Neutrophil (primary cell): Measurements from ENCODE around the gene LYPD6B.

Source experiments
- H3K27ac ChIP-seq: fragments of 200-600 bp; sonication (generic); 2 replicates; pipeline ENCODE4 v1.5.1; 2016; ENCODE audit warnings: mild to moderate bottlenecking, moderate library complexity
- H3K27me3 ChIP-seq: fragments of 200-600 bp; sonication (generic); 2 replicates; pipeline ENCODE4 v1.6.0; 2016; ENCODE audit warnings: mild to moderate bottlenecking
- H3K36me3 ChIP-seq: fragments of 200-600 bp; sonication (generic); 2 replicates; pipeline ENCODE4 v1.5.1; 2017
- H3K4me1 ChIP-seq, 2 experiments: fragments of 200-600 bp in 1 of 2; sonication (generic) in 1 of 2; 1 replicate in 1 of 2; 2 replicates in 1 of 2; pipeline versions ENCODE4 v1.5.1 to v1.6.1; 2013 to 2016; ENCODE audit warnings: low read depth in 1 of 2, low read length in 1 of 2, mild to moderate bottlenecking in 1 of 2, moderate library complexity in 1 of 2; ENCODE audit not compliant: control insufficient read depth in 1 of 2, insufficient read depth in 1 of 2
- H3K4me3 ChIP-seq, 2 experiments: fragments of 200-600 bp in 1 of 2; sonication (generic) in 1 of 2; 1 replicate in 1 of 2; 2 replicates in 1 of 2; pipeline ENCODE4 v1.5.1; 2013 to 2016; ENCODE audit warnings: low read depth in 1 of 2, low read length in 1 of 2, mild to moderate bottlenecking in 1 of 2, moderate library complexity in 1 of 2
- H3K9me3 ChIP-seq: fragments of 200-600 bp; sonication (generic); 2 replicates; pipeline ENCODE4 v1.5.1; 2016
- TF ChIP-seq, protein P1 (sequence below): fragments of 200-600 bp; sonication (generic); IDR thresholded peaks from 2 replicates; pipeline ENCODE4 v1.5.1; 2016; ENCODE audit warnings: antibody characterized with exemption

The LYPD6B gene

DNA sequence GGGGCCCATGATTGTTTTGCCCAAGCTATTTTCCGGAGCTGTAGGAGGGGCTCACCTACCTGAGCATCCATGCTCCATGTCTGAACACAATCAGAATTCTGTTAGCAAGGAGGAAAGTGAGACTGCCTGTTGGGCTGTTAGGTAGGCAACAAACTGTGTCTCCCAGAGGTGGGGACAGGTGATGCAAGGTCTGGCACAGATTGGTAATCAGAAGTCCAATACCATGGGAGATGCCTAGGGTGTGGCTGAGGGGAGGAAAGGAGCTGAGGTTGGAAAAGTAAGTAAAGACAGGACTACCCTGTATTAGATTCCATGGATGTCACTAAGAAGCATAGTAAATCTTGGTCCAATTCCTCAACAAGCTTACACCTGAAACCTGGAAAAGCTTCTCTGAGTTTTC lies 3.0 kb downstream of the LYPD6B start:
- H3K4me3 ChIP-seq, result no peak overlapping the region
- H3K27me3 ChIP-seq, result peaks cover 68% of the 10 kb centered on the region
- peaks cover 9 to 12% of the 10 kb centered on the region in 2 experiments for H3K4me1 ChIP-seq
- no peaks in the 10 kb centered on the region for H3K9me3 ChIP-seq
- H3K27ac ChIP-seq, result no peak overlapping the region
- no peaks in the 10 kb centered on the region for H3K36me3 ChIP-seq
- TF ChIP-seq, protein P1, sequence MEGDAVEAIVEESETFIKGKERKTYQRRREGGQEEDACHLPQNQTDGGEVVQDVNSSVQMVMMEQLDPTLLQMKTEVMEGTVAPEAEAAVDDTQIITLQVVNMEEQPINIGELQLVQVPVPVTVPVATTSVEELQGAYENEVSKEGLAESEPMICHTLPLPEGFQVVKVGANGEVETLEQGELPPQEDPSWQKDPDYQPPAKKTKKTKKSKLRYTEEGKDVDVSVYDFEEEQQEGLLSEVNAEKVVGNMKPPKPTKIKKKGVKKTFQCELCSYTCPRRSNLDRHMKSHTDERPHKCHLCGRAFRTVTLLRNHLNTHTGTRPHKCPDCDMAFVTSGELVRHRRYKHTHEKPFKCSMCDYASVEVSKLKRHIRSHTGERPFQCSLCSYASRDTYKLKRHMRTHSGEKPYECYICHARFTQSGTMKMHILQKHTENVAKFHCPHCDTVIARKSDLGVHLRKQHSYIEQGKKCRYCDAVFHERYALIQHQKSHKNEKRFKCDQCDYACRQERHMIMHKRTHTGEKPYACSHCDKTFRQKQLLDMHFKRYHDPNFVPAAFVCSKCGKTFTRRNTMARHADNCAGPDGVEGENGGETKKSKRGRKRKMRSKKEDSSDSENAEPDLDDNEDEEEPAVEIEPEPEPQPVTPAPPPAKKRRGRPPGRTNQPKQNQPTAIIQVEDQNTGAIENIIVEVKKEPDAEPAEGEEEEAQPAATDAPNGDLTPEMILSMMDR, result no peak

DNA sequence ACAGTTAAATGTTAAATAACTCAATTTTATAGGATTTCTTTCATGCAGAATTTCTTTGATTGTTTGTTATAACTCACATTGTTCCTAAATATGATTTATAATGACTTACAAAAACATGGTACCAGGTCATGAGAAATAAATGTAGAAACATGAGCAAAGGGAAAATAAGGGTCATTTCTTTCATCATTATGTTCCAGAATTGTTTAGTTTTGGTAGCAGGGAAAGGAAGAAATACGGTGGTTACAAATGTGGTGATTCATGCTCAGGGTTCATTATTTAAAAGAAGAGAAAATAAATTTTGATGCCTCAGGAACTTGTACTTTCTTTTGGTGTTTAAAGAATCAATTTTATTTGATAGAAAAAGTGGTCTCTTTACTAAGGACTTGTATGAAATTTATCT lies 4.4 kb downstream of the LYPD6B start:
- Histone ChIP-seq H3K4me1 (peaks cover 9 to 12% of the 10 kb centered on the region in 2 experiments), H3K27me3 (peaks cover 54% of the 10 kb centered on the region), H3K27ac (no peak overlapping the region), H3K36me3 (no peaks in the 10 kb centered on the region), H3K4me3 (no peak overlapping the region), H3K9me3 (no peaks in the 10 kb centered on the region)
- TF ChIP-seq, protein P1, result no peak

DNA sequence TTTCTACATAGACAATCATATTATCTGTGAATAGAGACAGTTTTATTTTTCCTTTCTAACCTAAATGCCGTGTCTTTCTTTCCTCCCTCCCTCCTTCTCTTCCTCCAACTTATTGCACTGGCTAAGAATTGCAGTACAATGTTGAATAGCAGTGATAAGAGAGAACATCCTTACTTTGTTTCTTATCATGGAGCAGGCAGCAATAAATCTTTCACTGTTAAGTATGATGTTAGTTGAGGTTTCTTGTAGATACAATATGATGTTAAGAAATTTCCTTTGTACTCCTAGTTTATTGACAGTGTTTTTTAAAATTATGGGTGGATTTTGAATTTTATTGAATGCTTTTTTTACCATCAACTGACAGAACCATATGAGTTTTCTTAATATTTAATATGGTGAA lies 6.0 kb downstream of the LYPD6B start:
- Histone ChIP-seq H3K9me3 (no peaks in the 10 kb centered on the region), H3K4me3 (no peak overlapping the region), H3K27me3 (peaks cover 38% of the 10 kb centered on the region), H3K27ac (no peak overlapping the region), H3K36me3 (no peaks in the 10 kb centered on the region), H3K4me1 (no peaks in the 10 kb centered on the region)
- TF ChIP-seq, protein P1, result no peak

DNA sequence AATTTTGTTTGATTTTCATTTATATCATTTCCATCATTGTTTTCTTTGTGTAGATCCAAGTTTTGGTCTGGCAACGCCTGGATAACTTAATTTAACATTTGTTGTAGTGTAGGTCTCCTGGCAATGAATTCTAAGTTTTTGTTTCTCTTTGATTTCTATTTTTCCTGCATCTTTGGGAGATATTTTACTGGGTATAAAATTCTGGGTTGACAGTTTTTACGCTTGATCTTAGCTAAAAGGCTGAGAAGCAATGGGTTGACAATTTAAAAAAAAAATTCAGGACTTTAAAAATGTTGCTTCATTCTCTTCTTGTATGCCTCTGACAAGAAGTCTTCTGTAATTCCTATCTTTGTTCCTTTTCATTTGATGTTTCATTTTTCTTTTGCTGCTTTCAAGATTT lies 8.6 kb downstream of the LYPD6B start:
- H3K9me3 ChIP-seq, result no peaks in the 10 kb centered on the region
- TF ChIP-seq, protein P1, result no peak
- no peak overlapping the region for H3K27ac ChIP-seq
- no peaks in the 10 kb centered on the region for H3K4me1 ChIP-seq
- H3K4me3 ChIP-seq, result no peak overlapping the region
- no peaks in the 10 kb centered on the region for H3K36me3 ChIP-seq
- peaks cover 13% of the 10 kb centered on the region for H3K27me3 ChIP-seq

DNA sequence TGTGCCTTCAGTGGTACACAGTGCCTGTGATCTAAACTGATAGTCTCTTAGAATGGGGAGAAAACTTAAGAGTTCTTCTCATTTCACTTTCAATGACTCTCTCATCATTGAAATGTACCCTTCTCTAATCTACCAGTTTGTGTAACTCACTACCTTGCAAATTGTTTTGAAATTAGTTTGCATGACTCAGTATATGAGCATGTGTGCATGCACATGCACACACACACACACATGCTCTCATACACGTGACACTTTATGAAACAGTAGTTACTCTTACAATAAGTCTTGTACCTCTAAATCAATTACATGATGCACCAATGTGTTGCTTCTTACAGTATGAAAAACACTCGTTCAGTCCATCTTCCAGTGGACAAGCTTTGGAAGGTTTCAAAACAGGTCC lies 10.6 kb downstream of the LYPD6B start:
- no peaks in the 10 kb centered on the region for H3K9me3 ChIP-seq
- TF ChIP-seq, protein P1, result no peak
- no peak overlapping the region for H3K4me3 ChIP-seq
- H3K36me3 ChIP-seq, result no peaks in the 10 kb centered on the region
- no peak overlapping the region for H3K27ac ChIP-seq
- H3K4me1 ChIP-seq, result no peaks in the 10 kb centered on the region
- H3K27me3 ChIP-seq, result no peaks in the 10 kb centered on the region

DNA sequence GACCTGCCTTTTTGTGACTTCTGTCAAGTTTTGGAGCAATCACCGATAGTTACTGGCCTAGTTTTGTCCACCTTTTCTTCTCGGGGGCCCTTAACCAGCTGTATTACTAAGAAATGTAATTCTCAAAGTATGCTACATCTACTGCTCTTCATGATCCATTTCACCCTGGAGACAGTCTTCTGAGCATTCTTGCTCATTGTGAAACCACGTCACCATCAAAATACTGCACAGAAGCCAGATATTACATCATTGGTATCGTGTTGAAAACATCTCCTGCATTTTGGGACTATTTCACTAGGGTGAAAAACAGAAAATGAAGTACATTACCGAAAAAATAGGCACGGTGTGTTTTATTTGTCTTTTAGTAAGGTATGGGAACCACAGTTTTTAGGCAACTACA lies 11.7 kb downstream of the LYPD6B start:
- no peak overlapping the region for H3K27ac ChIP-seq
- TF ChIP-seq, protein P1, result no peak
- no peaks in the 10 kb centered on the region for H3K4me1 ChIP-seq
- H3K27me3 ChIP-seq, result no peaks in the 10 kb centered on the region
- no peaks in the 10 kb centered on the region for H3K36me3 ChIP-seq
- H3K9me3 ChIP-seq, result no peaks in the 10 kb centered on the region
- H3K4me3 ChIP-seq, result no peak overlapping the region
